ENCODE measurements around the gene SLC26A1.

The SLC26A1 gene

DNA sequence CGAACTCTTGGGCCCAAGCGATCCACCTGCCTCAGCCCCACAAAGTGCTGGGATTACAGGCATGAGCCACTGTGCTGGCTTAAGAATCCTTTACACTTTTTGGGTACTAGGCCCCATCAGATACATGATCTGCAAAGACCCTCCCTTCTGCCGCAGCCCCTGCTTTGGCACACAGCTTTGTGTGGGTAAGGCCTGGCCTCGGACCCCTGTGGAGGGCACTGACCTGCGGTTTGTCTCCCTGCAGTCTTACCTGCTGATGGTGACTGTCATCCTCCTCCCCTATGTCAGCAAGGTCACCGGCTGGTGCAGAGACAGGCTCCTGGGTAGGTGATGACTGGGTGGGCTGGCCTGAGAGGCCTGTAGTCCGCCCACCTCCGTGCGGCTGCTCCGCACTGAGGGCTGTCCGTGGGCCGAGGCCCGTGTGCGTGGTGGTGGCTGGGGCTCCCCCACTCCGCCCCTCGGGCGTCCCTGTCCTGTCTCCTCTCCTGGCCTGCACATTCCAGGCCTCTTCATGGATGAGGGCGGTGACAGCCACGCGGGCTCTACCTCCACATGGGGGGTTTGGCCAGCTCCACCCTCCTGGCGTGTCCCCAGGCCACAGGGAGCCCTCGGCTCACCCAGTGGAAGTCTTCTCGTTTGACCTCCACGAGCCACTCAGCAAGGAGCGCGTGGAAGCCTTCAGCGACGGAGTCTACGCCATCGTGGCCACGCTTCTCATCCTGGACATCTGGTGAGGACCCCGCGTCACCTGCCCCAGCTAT, 37.9 kb downstream of the SLC26A1 start:
- no peak overlapping the region for H3K9ac ChIP-seq (ENCODE audit: low read length)
- H3K4me1 ChIP-seq (ENCODE audit: control insufficient read depth, insufficient read depth, low read length): no peaks in the 10 kb centered on the region
- H3K36me3 ChIP-seq (ENCODE audit: control insufficient read depth, insufficient read depth, low read length, severe bottlenecking): peaks cover 2% of the 10 kb centered on the region
- no peaks in the 10 kb centered on the region for H3K27me3 ChIP-seq (replicated peaks; ENCODE audit: control insufficient read depth, insufficient read depth, low read length)
- no peak for DNase-seq (ENCODE audit: low read depth)
- H3K4me3 ChIP-seq (ENCODE audit: low read length): no peak overlapping the region
- no peaks in the 10 kb centered on the region for H3K9me3 ChIP-seq (ENCODE audit: control insufficient read depth, low read length)

- Histone ChIP-seq H3K36me3 (ENCODE audit: control insufficient read depth, insufficient read depth, low read length, severe bottlenecking) (peaks cover 2% of the 10 kb centered on the region), H3K9me3 (ENCODE audit: control insufficient read depth, low read length) (no peaks in the 10 kb centered on the region), H3K9ac (ENCODE audit: low read length) (no peak overlapping the region), H3K27me3 (replicated peaks; ENCODE audit: control insufficient read depth, insufficient read depth, low read length) (no peaks in the 10 kb centered on the region), H3K4me1 (ENCODE audit: control insufficient read depth, insufficient read depth, low read length) (no peaks in the 10 kb centered on the region), H3K4me3 (ENCODE audit: low read length) (no peak overlapping the region)
- DNase-seq (ENCODE audit: low read depth): no peak
Measured at GRCh38 chr4:954211-955020, 38.8 kb downstream of the SLC26A1 start.

DNA sequence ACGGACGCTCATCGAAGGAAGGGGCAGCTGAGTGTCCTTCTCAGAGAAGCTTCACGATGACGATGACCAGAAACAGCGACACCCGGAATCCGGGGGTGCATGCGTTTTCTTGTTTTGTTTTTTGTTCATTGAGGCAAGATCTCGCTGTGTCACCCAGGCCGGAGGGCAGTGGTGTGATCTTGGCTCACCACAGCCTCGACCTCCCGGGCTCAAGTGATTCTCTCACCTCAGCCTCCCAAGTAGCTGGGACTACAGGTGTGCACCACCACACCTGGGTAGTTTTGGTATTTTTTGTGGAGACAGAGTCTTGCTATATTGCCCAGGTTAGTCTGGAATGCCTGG, 39.7 kb downstream of the SLC26A1 start:
- no peak for DNase-seq (ENCODE audit: low read depth)
- no peaks in the 10 kb centered on the region for H3K4me1 ChIP-seq (ENCODE audit: control insufficient read depth, insufficient read depth, low read length)
- H3K36me3 ChIP-seq (ENCODE audit: control insufficient read depth, insufficient read depth, low read length, severe bottlenecking): peaks cover 2% of the 10 kb centered on the region
- H3K4me3 ChIP-seq (ENCODE audit: low read length): no peak overlapping the region
- no peaks in the 10 kb centered on the region for H3K27me3 ChIP-seq (replicated peaks; ENCODE audit: control insufficient read depth, insufficient read depth, low read length)
- no peaks in the 10 kb centered on the region for H3K9me3 ChIP-seq (ENCODE audit: control insufficient read depth, low read length)
- H3K9ac ChIP-seq (ENCODE audit: low read length): no peak overlapping the region

DNA sequence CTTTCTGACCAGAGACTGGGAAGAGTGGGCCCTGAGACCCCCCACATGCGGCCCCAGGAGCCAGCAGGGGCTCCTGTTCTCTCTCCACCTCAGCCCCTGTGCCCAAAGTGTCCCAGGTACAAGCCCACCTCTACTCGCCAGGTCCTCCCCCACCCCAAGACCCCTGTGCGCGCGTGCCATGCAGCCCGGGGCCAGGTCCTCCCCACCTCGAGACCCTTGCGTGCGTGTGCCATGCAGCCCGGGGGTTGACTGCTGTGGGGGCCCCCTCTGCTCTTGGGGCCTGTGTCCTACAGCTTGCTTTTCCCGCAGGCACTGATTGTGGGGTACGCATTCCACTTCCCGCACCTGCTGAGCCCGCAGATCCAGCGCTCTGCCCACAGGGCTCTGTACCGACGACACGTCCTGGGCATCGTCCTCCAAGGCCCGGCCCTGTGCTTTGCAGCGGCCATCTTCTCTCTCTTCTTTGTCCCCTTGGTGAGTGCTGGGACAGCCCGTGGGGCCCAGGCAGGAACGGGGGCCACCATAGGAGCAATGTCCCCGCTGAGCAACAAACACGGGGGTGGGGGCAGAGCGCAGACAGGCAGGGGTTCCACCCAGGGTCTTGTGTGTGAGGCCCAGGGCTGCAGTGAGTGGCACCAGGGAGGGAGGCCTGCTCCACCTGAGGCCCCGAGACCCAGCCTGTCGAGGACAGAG, 40.2 kb downstream of the SLC26A1 start:
- Histone ChIP-seq H3K4me3 (ENCODE audit: low read length) (no peak overlapping the region), H3K9ac (ENCODE audit: low read length) (no peak overlapping the region), H3K9me3 (ENCODE audit: control insufficient read depth, low read length) (no peaks in the 10 kb centered on the region), H3K4me1 (ENCODE audit: control insufficient read depth, insufficient read depth, low read length) (no peaks in the 10 kb centered on the region), H3K36me3 (ENCODE audit: control insufficient read depth, insufficient read depth, low read length, severe bottlenecking) (peaks cover 2% of the 10 kb centered on the region), H3K27me3 (replicated peaks; ENCODE audit: control insufficient read depth, insufficient read depth, low read length) (no peaks in the 10 kb centered on the region)
- no peak for DNase-seq (ENCODE audit: low read depth)

DNA sequence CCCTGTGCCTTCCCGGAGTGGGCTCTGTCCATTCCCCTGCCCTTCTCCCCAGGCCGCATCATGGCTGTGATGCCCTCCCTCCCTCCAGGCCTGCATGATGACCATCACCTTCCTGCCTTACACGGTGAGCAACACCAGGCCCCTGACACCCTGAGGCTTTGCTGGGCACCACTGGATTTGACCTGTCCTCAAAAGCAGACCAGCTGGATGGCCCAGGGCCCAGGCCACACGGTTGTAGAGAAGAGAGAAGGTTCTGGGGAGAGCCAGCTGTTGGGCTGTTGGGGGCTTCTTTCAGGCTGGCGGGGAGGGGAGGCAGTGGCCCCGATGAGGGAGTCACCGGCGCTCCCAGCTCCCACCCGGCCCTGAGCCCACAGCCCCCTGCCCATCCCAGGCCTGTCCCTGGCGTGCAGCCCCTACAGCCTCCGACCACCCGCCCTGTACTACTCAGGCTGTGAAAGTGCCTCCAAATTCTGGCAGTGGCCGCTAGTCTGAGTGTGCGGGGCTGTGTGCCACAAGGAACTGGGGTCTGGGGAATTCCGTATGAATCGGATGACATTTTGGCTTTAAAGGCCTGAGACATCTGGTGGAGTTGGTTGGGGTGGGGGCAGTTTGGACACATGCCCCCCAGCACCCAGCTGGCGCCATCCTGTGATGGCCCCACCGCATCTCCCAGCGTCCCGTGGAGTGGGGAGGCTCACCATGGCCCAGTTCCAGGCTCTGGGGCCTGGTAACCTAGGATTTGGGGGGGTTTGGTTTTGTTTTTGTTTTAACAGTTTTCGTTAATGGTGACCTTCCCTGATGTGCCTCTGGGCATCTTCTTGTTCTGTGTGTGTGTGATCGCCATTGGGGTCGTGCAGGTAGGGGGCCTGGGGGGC, 41.4 kb downstream of the SLC26A1 start:
- no peaks in the 10 kb centered on the region for H3K9me3 ChIP-seq (ENCODE audit: control insufficient read depth, low read length)
- no peak for DNase-seq (ENCODE audit: low read depth)
- no peaks in the 10 kb centered on the region for H3K27me3 ChIP-seq (replicated peaks; ENCODE audit: control insufficient read depth, insufficient read depth, low read length)
- no peak overlapping the region for H3K9ac ChIP-seq (ENCODE audit: low read length)
- no peak overlapping the region for H3K4me3 ChIP-seq (ENCODE audit: low read length)
- peaks cover 2% of the 10 kb centered on the region for H3K36me3 ChIP-seq (ENCODE audit: control insufficient read depth, insufficient read depth, low read length, severe bottlenecking)
- no peaks in the 10 kb centered on the region for H3K4me1 ChIP-seq (ENCODE audit: control insufficient read depth, insufficient read depth, low read length)

DNA sequence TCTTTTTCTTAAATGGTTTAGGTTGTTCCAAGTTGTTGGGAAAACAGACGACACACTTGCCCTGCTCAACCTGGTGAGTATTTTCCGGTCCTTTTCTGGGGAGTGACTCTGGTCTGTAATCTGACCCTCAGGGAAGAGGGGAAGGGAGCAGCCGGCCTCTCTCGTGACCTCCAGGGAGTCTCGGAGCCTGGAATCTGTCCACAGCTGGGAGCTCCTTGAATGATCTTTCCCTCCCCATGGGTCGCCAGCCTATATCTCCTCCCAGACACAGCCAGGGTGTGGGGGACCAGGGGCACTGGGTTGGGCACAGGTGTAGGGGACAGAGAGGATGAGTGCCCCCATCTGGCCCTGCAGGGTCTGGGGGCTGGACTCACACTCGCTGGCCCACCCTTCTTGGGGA, 42.0 kb downstream of the SLC26A1 start:
- DNase-seq (ENCODE audit: low read depth): no peak

GRCh38 chr4:950136-951020, 42.8 kb downstream of the SLC26A1 start:
- Histone ChIP-seq H3K9ac (ENCODE audit: low read length) (no peak overlapping the region), H3K27me3 (replicated peaks; ENCODE audit: control insufficient read depth, insufficient read depth, low read length) (no peaks in the 10 kb centered on the region), H3K4me1 (ENCODE audit: control insufficient read depth, insufficient read depth, low read length) (no peaks in the 10 kb centered on the region), H3K9me3 (ENCODE audit: control insufficient read depth, low read length) (no peaks in the 10 kb centered on the region), H3K36me3 (ENCODE audit: control insufficient read depth, insufficient read depth, low read length, severe bottlenecking) (peaks cover 2% of the 10 kb centered on the region), H3K4me3 (ENCODE audit: low read length) (no peak overlapping the region)
- DNase-seq (ENCODE audit: low read depth): no peak

More for the DNA sequence above, 42.0 kb downstream of the SLC26A1 start:
- Histone ChIP-seq H3K27me3 (replicated peaks; ENCODE audit: control insufficient read depth, insufficient read depth, low read length) (no peaks in the 10 kb centered on the region), H3K9me3 (ENCODE audit: control insufficient read depth, low read length) (no peaks in the 10 kb centered on the region), H3K36me3 (ENCODE audit: control insufficient read depth, insufficient read depth, low read length, severe bottlenecking) (peaks cover 2% of the 10 kb centered on the region), H3K9ac (ENCODE audit: low read length) (no peak overlapping the region), H3K4me1 (ENCODE audit: control insufficient read depth, insufficient read depth, low read length) (no peaks in the 10 kb centered on the region), H3K4me3 (ENCODE audit: low read length) (no peak overlapping the region)

- H3K9me3 ChIP-seq (ENCODE audit: control insufficient read depth, low read length): no peaks in the 10 kb centered on the region
- H3K9ac ChIP-seq (ENCODE audit: low read length): no peak overlapping the region
- H3K4me1 ChIP-seq (ENCODE audit: control insufficient read depth, insufficient read depth, low read length): no peaks in the 10 kb centered on the region
- no peak overlapping the region for H3K4me3 ChIP-seq (ENCODE audit: low read length)
- DNase-seq (ENCODE audit: low read depth): no peak
- H3K27me3 ChIP-seq (replicated peaks; ENCODE audit: control insufficient read depth, insufficient read depth, low read length): no peaks in the 10 kb centered on the region
- H3K36me3 ChIP-seq (ENCODE audit: control insufficient read depth, insufficient read depth, low read length, severe bottlenecking): no peaks in the 10 kb centered on the region
Measured at GRCh38 chr4:949656-950055, 43.5 kb downstream of the SLC26A1 start.

- no peak overlapping the region for H3K9ac ChIP-seq (ENCODE audit: low read length)
- H3K9me3 ChIP-seq (ENCODE audit: control insufficient read depth, low read length): no peaks in the 10 kb centered on the region
- H3K4me1 ChIP-seq (ENCODE audit: control insufficient read depth, insufficient read depth, low read length): no peaks in the 10 kb centered on the region
- H3K36me3 ChIP-seq (ENCODE audit: control insufficient read depth, insufficient read depth, low read length, severe bottlenecking): no peaks in the 10 kb centered on the region
- no peak for DNase-seq (ENCODE audit: low read depth)
- no peaks in the 10 kb centered on the region for H3K27me3 ChIP-seq (replicated peaks; ENCODE audit: control insufficient read depth, insufficient read depth, low read length)
- H3K4me3 ChIP-seq (ENCODE audit: low read length): no peak overlapping the region
Measured at GRCh38 chr4:948936-949300, 44.3 kb downstream of the SLC26A1 start.
